Effector memory CD4-positive, alpha-beta T cell (primary cell): ENCODE measurements around the gene HNRNPF.

ENCODE experiments used
- DNase-seq, 3 donors: peaks; one replicate each; pipeline ENCODE4 v3.0.0-alpha.2; 2020
- H3K27ac ChIP-seq: 2 replicates; pipeline ENCODE4 v1.7.0; 2013; ENCODE audit warnings: mild to moderate bottlenecking, low read length, moderate library complexity; ENCODE audit not compliant: insufficient read depth, poor library complexity, severe bottlenecking
- H3K27me3 ChIP-seq: replicated peaks from 2 replicates; pipeline ENCODE4 v1.7.0; 2013; ENCODE audit warnings: mild to moderate bottlenecking, low read length; ENCODE audit not compliant: insufficient read depth, control insufficient read depth, poor library complexity, severe bottlenecking
- H3K36me3 ChIP-seq: 2 replicates; pipeline ENCODE4 v1.7.0; 2013; ENCODE audit warnings: mild to moderate bottlenecking, low read length, moderate library complexity; ENCODE audit not compliant: control insufficient read depth, insufficient read depth
- H3K4me1 ChIP-seq: 2 replicates; pipeline ENCODE4 v1.7.0; 2013; ENCODE audit warnings: low read length, mild to moderate bottlenecking; ENCODE audit not compliant: control insufficient read depth, insufficient read depth, poor library complexity, severe bottlenecking
- H3K4me3 ChIP-seq: 2 replicates; pipeline ENCODE4 v1.7.0; 2013; ENCODE audit warnings: low read length, low read depth, mild to moderate bottlenecking; ENCODE audit not compliant: insufficient read depth, poor library complexity, severe bottlenecking
- H3K9me3 ChIP-seq: 2 replicates; pipeline ENCODE4 v1.7.0; 2013; ENCODE audit warnings: mild to moderate bottlenecking, low read length, moderate library complexity; ENCODE audit not compliant: control insufficient read depth

The HNRNPF gene

GRCh38 chr10:43421519-43421918 is 12.5 kb upstream of the HNRNPF start:
- no peak for DNase-seq
- no peaks in the 10 kb centered on the region for H3K9me3 ChIP-seq
- H3K4me3 ChIP-seq, result no peak overlapping the region
- H3K4me1 ChIP-seq, result peaks cover 22% of the 10 kb centered on the region
- no peaks in the 10 kb centered on the region for H3K36me3 ChIP-seq
- H3K27me3 ChIP-seq, result no peaks in the 10 kb centered on the region
- peak overlapping the region; percentile 87 for H3K27ac ChIP-seq

DNA sequence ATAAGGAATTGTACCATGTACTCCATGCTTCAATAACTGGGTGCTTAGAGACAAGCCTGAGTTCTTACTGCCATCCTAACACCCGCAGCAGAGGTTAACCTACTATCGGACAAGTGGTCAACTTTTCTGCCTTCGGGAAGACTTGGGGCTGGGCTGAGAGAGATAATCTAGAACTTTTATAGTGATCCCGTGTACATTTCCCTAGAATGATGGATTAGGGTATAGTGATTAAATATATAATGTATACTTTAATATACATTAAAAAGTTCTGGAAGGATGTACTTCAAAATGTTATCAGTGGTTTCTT is 12.2 kb upstream of the HNRNPF start:
- H3K27me3 ChIP-seq, result no peaks in the 10 kb centered on the region
- DNase-seq, result no peak
- H3K36me3 ChIP-seq, result no peaks in the 10 kb centered on the region
- peak overlapping the region; percentile 65 for H3K4me3 ChIP-seq
- H3K27ac ChIP-seq, result peak overlapping the region; percentile 87
- no peaks in the 10 kb centered on the region for H3K9me3 ChIP-seq
- peaks cover 22% of the 10 kb centered on the region for H3K4me1 ChIP-seq

- Histone ChIP-seq H3K36me3 (no peaks in the 10 kb centered on the region), H3K9me3 (no peaks in the 10 kb centered on the region), H3K4me3 (peak overlapping the region; percentile 65), H3K27me3 (no peaks in the 10 kb centered on the region), H3K4me1 (peaks cover 18% of the 10 kb centered on the region), H3K27ac (peak overlapping the region; percentile 87)
- DNase-seq, result peak; percentile 70 to 81 (median 71)
These were observed 11.6 kb upstream of the HNRNPF start for GRCh38 chr10:43420369-43421200.

DNA sequence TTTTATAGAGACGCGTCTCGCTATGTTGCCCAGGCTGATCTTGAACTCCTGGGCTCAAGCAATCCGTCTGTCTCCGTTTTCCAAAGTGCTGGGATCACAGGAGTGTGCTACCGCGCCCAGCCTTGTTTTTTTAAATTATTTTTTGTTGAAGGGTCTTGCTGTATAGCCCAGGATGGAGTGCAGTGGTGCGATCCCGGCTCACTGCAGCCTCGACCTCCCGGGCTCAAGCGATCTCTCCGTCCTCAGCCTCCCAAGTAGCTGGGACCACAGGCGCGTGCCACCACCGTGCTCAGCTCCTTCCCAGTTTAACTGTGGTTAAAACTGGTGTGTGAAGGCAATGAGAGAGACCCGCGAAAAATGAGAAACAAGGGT is 11.0 kb upstream of the HNRNPF start:
- Histone ChIP-seq H3K4me3 (peak overlapping the region; percentile 65), H3K4me1 (peaks cover 18% of the 10 kb centered on the region), H3K9me3 (no peaks in the 10 kb centered on the region), H3K27me3 (no peaks in the 10 kb centered on the region), H3K27ac (peak overlapping the region; percentile 87), H3K36me3 (no peaks in the 10 kb centered on the region)
- DNase-seq, result no peak

- Histone ChIP-seq H3K27me3 (no peaks in the 10 kb centered on the region), H3K4me1 (peaks cover 18% of the 10 kb centered on the region), H3K36me3 (no peaks in the 10 kb centered on the region), H3K4me3 (no peak overlapping the region), H3K27ac (peak overlapping the region; percentile 44), H3K9me3 (no peaks in the 10 kb centered on the region)
- DNase-seq, result peak; percentile 18 to 43 (median 35)
These were observed 9.2 kb upstream of the HNRNPF start for GRCh38 chr10:43417950-43418768.

- H3K36me3 ChIP-seq, result no peaks in the 10 kb centered on the region
- H3K27me3 ChIP-seq, result no peaks in the 10 kb centered on the region
- no peak overlapping the region for H3K27ac ChIP-seq
- H3K9me3 ChIP-seq, result no peaks in the 10 kb centered on the region
- H3K4me3 ChIP-seq, result no peak overlapping the region
- peaks cover 9% of the 10 kb centered on the region for H3K4me1 ChIP-seq
- no peak for DNase-seq
These were observed 6.6 kb upstream of the HNRNPF start for GRCh38 chr10:43415544-43415943.

DNA sequence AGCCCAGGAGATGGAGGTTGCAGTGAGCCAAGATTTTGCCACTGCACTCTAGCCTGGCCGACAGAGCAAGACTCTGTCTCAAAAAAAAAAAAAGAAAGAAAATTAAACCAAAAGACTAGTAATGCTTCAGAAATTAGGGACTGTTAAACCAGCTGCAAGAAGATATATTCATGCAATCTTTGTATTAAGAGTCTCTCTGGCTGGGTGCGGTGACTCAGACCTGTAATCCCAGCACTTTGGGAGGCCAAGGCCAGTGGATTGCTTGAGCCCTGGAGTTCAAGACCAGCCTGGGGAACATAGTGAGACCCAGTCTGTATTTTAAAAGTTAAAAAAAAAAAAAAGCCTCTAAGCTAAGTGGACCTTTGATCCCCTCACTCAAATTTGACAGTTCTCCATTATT is 2.5 kb upstream of the HNRNPF start:
- Histone ChIP-seq H3K36me3 (no peaks in the 10 kb centered on the region), H3K4me1 (peaks cover 13% of the 10 kb centered on the region), H3K9me3 (no peaks in the 10 kb centered on the region), H3K4me3 (no peak overlapping the region), H3K27me3 (no peaks in the 10 kb centered on the region), H3K27ac (no peak overlapping the region)
- no peak for DNase-seq

- peaks cover 22% of the 10 kb centered on the region for H3K4me1 ChIP-seq
- no peak for DNase-seq
- no peak overlapping the region for H3K4me3 ChIP-seq
- no peaks in the 10 kb centered on the region for H3K36me3 ChIP-seq
- H3K27ac ChIP-seq, result peak overlapping the region; percentile 99
- H3K27me3 ChIP-seq, result no peaks in the 10 kb centered on the region
- no peaks in the 10 kb centered on the region for H3K9me3 ChIP-seq
These were observed 1.4 kb upstream of the HNRNPF start for GRCh38 chr10:43410345-43410744.

GRCh38 chr10:43409385-43410109 is 561 bp upstream of the HNRNPF start:
- Histone ChIP-seq H3K4me3 (peak overlapping the region; percentile 81), H3K27me3 (no peaks in the 10 kb centered on the region), H3K36me3 (no peaks in the 10 kb centered on the region), H3K27ac (peak overlapping the region; percentile 99), H3K4me1 (peaks cover 24% of the 10 kb centered on the region), H3K9me3 (no peaks in the 10 kb centered on the region)
- peak; percentile 41 to 63 (median 63) for DNase-seq
